C1 segment of cervical spinal cord (tissue), 14 donors: ENCODE measurements around the gene CTNNA2.

Experiments
- DNase-seq, 14 donors: peaks; one replicate each; lab custom pipeline; 2025; lab: John Stamatoyannopoulos, UW

Gene CTNNA2

GRCh38 chr2:80257450-80257849, 744.6 kb downstream of the CTNNA2 start:
- DNase-seq, result no peak

DNA sequence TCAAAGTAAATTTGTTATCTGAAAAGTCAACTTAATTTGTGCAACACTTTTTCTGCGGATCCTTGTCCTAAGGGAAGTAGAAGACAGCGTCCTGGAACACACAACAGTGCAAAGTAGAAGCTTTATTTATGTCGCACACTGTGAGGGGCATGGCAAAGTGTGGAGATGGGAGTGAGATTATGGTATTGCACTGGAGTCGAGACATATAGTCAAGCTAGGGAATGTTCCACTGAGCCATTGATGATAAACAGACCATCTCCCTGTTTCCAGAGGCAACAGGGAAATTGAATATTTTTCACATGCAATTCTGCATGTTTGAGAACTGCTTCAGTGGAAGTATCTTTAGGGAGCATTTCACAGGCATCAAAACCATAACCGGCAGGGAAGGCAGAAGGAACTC, 745.5 kb downstream of the CTNNA2 start:
- DNase-seq, result no peak

DNA sequence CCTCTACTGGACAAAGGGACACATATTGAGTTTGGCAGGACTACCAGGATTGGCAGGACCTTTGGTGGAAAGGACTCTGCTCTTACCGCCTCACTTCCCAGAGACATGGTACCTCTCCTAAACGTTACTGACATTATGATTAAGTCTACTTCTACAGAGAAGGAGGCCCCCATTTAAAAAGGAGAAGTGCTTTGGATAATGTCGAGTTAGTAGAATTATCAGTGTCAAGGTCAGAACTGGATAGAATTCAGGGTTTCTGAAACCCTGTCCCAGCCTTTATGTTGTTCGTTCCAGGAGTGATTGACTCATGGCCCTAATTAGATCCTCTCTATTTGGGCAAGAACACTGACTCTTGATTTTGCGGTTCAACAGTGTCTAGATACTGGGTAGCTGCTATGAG, 745.9 kb downstream of the CTNNA2 start:
- DNase-seq, result no peak

- DNase-seq, result no peak
Measured at GRCh38 chr2:80259292-80259691, 746.4 kb downstream of the CTNNA2 start.

DNA sequence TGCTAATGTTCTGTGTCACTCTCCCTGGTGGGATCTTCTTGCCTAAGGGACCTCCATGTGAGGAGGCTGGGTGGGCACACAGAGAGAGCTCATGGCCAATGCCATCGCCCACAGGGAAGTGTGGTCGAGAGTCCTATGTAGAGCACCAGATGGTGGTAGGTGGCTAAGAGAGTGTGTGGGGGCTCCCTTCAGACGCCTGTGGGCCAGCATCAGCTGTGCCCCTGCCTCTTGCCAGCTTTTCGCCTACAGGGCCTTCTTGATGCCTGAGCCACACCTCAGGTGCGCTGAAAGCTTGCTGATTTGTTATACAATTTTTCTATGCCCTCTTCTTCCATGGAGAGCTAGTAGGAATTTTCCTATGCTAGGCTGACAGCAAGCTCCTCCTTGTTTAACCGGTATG, 753.4 kb downstream of the CTNNA2 start:
- no peak for DNase-seq

- no peak for DNase-seq
Measured at GRCh38 chr2:80269806-80270205, 757.0 kb downstream of the CTNNA2 start.

- no peak for DNase-seq
Measured at GRCh38 chr2:80280598-80280997, 767.7 kb downstream of the CTNNA2 start.

DNA sequence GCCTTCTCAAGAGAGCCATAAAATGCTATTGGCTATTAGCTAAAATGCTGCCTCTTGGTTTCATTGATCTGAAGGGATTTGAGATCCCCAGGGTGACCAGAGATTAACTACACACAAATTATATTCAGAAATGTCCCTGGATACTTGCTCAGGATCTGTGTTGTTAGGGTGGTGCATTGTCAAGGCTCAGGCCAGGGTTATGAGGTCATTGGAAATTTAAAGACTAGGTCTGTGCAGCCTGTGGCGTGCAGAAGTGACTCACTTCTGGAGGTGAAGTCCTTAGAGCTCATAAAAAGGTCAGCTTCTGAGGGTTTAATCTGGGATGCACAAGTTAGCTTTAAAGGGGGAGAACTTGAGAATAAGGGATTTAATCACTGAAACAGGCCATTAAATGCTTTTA, 768.2 kb downstream of the CTNNA2 start:
- DNase-seq, result no peak

DNA sequence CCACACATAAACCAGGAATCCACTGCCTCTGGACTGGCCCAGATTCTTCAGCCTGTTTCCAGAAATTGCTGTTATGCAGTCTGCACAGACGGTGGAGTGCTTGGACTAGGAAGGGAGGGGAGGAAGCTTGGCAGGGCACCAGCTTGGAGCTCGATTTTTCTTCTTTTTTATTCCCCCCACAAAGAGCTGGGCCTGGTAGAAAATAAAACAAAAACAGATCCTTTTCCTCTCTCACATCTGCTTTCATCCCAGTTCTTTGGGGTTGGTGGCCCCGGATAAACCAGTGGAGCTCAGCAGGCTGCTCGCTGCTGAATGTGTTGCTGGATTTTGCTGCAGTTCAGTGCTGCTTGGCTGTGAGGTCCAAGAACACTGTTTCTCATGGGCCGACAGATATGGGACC, 775.7 kb downstream of the CTNNA2 start:
- DNase-seq, result peak in 12 of 14 donors; percentile 30 to 68 (median 48)

DNA sequence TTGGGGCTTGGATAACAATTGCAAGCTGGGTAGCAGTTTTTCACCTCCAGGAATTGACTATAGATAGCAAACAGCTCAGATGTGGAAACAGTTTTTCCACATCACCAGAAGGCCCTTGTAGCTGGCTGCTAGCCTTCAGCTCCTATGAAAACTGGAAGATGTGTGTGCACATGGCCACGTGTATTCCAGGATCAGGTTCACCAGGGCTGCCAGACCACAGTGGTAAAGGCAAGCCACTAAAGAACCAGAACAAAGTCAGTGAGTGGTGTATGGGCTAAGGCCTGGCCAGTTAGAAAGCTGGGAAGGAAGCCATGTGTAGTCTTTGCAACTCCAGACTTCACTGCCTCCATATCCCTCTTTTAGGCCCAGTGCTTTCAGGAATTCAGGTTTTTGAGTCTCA, 778.8 kb downstream of the CTNNA2 start:
- no peak for DNase-seq

- DNase-seq, result no peak
Measured at GRCh38 chr2:80292474-80292873, 779.6 kb downstream of the CTNNA2 start.

DNA sequence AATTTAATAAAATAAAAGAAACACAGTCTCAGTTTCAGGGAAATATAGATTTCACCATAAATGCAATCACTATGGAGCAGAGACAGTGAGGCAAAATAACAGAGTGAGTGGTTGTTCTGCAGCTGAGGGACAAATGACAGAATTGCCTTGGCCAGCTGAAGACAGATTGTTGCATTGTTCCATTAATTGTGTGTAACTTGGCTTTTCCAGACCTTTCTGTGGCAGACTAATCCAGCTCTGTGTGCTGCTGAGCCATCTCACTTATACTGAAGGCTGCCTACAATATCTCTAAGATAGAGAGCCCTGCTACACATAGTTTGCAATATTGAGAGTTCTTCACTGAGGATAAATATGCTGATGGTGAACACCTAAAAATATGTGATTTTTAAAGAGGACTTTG, 780.2 kb downstream of the CTNNA2 start:
- peak in 4 of 14 donors; percentile 25 to 35 (median 28) for DNase-seq

DNA sequence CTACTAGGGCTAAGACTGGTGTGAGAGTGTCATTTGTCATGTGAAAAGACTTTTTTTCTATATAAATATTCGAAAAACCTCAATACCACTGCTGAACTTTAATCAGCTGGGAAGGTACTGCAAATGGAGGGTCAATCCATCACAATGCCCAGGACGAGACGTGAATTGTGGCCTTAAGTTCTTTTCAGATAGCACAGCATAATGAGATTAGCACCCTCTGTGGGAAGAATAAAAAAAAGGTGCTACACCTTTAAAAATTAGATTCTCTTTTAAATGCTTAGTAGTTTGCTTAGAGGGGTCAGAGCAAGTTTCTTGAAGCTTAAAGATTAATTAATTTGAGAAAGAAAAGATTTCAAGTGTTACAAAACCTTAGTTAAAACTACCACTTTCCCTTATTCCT, 786.1 kb downstream of the CTNNA2 start:
- no peak for DNase-seq

DNA sequence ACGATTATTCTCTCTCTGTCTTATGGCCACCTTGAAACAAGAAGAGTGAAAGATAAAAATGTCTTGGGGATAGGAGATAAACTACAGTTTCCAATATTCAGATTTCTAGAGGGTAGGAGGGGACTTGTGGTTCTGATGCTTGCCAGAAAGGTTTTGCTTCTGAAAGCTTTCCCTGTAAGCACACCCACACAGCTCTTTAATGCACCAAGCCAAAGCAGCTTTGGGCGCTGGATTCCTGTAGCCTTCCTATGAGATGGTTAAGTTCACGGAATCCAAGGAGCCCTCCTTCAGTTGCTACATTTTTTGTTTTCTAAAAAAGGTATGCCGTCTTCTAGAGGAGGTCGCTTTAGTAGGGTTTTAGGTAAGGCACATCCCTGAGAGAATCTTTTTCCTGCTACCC, 786.8 kb downstream of the CTNNA2 start:
- DNase-seq, result no peak

GRCh38 chr2:80300346-80300745, 787.5 kb downstream of the CTNNA2 start:
- DNase-seq, result no peak

DNA sequence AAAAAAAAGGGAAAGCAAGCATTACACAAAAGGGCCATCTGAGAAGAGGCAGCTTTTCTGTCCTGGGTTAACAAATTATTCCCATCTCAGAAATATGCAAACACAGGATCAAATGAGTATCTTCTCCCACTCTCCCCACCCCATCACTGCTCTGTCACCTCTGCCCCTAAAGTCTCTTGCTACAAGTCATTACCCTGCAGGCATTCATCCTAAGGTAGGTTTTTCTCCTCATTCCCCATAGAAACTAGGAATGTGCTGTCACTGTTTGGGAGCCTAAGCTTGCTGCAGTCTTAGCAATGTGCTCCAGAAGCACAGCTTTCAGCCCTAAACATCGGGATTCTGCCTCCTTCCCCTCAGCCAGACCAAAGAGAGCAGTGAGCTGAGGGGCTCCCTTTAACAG, 788.1 kb downstream of the CTNNA2 start:
- no peak for DNase-seq

DNA sequence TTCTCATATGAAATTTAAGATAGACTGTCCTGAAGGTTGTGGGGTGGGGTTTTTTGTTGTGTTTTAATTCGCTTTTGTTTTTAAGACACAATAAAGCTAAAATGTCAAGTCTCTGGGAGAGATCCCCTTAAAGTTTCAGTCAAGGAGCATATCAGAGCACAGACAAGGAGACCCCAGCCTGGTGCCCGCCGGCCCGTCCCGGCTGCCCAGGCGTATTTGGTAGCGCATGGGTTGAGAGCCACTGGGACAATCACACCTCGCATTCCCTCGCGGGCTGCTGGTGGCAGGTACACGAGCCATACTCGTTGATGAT, 789.1 kb downstream of the CTNNA2 start:
- no peak for DNase-seq

DNA sequence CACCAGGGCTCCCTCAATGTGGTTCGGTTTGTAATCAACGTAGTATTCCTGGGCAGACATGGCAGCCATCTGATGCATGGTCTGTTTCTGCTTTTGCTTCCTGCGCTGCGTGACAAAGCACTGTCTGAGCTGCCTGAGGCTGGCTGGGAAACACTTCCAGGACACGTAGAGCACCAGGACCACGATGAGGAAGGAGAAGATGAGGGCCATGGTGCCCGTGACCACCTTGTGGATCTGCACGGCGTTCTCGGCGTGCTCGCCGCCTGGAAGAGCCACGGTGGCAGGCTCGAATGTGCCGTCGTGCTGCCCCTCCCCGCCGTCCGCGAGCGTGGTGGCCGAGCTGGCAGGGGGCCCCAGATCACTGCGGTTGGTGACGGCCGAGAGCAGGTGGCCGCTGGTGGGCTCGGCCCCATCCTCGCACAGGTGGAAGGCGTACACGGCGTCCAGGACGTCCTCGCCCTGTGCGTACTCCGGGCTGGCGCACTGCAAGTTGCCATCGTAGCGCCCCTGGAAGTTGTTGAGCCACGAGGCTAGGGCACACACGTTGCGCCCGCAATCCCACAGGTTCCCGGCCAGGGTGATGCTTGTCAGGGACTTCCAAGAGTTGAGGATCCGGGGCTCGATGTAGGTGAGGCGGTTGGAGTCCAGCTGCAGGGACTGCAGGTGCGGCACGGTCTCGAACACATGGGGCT, 789.6 kb downstream of the CTNNA2 start:
- no peak for DNase-seq

- peak in 1 of 14 donors; percentile 7 for DNase-seq
Measured at GRCh38 chr2:80303006-80303908, 790.4 kb downstream of the CTNNA2 start.

DNA sequence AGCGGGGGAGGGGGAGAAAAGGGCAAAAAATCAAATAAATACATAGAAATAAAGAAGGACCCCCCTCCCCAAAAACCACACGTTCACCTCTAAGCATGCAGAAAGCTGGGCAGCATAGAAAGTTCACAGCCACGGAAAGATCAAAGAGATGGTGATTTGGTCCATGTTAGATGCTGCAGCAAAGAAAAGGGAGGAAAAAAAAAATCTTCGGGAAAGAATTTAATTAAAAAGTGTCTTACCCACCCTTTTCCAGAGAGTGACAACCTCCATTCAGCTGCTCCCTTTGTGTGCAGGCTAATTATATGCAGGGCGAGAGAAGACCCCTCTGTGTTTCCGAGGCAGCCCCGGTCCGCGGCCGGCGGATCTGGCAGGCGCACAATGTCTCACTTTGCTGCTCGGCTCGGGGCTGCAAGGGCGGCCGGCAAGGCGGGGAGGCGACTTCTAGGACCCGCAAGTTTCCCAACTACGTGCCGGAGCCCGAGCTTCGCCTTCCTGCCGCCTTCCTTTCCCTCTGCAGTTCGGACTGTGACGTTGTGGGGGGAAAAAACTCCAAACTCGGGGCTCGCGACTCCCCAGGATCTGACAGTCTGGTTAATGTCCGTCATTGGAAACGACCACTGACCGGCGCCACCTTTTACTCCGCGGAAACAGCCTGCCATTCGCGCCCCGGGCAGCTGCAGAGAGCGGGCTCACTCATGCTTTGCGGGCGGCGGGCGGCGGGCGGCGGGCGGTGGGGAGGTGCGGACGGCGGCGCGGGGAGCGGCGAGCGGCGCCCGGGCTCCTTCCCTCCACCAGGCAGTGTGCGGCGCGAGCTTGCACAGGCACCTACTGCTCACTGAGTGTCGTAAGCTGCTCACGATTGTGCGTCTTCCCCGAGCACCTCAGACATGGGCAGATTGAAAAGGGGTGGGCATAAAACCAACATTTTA, 791.3 kb downstream of the CTNNA2 start, which contains the start of gene LRRTM1:
Gene LRRTM1, minus strand, starts transcription at position 844 of the 929 bp plus-strand sequence. CDS start 933 bp downstream, outside the sequence.
- DNase-seq, result peak in 3 of 14 donors; percentile 3 to 64 (median 11)

DNA sequence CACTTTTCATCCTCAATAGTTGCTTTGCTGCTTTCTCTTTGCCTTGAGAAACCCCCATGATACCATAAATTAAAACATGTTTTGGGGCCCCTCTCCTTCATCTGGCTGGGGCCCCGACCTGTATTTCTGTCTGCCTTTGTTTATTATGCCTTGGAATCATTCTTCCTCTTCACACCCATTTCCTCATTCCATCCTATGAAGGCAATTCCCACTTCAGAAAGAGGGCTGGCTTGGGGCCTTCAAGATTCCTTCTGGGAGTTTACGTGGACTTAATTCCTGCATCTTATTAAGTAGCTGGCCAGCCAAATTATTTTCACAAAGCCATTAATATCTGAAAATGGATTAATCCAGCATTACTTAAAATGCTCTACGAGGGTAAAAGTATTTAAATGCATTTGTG, 798.5 kb downstream of the CTNNA2 start:
- DNase-seq, result no peak

- no peak for DNase-seq
Measured at GRCh38 chr2:80312282-80312839, 799.5 kb downstream of the CTNNA2 start.
